HG03159 (cell line): ENCODE results near the gene PSORS1C2.

ENCODE experiments used
- ATAC-seq: cut with Tn5 transposase; IDR thresholded peaks from one replicate; pipeline ENCODE4 v1.9.1; 2021; ENCODE audit warnings: mild to moderate bottlenecking, moderate library complexity; ENCODE audit not compliant: unreplicated experiment

Gene PSORS1C2

DNA sequence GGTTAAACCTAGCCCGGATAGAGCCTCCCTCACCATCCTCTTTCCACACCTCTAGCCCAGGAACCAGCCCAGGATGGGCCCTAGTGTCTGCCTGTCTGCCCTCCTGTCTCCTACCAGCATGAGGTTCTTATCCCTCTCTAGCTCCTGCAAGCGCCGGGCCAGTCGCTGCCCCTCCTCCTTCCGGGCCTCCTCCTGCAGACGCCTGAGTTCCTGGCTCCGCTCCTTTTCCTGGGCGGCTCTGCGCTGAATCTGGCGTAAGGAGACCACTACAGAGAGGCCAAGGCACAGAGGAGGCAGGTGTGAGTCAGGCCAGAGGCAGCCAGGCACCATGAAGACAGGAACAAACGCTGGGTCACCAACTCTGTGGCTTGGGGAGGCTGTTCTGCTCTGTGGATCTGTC, 4.3 kb upstream of the PSORS1C2 start:
- ATAC-seq: no peak

DNA sequence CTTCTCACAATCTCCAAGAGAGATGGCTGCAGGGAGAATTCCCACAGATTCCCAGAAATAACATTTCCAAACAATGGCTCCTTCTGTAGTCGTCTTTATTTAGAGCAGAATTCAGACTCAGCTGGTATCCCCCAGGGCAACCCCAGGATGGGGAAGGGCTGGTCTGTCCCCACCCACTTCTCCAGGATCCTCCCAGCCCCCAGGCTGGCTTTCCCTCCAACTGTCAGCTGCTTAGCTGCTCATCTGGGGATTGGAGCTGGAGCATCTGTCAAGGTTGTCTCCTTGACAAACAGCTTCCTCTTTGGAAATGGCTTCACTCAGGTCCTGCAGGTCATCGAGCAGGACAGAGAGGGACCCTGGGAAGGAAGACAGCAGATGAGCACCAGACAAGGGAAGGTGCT, 3.5 kb upstream of the PSORS1C2 start:
- ATAC-seq: no peak

DNA sequence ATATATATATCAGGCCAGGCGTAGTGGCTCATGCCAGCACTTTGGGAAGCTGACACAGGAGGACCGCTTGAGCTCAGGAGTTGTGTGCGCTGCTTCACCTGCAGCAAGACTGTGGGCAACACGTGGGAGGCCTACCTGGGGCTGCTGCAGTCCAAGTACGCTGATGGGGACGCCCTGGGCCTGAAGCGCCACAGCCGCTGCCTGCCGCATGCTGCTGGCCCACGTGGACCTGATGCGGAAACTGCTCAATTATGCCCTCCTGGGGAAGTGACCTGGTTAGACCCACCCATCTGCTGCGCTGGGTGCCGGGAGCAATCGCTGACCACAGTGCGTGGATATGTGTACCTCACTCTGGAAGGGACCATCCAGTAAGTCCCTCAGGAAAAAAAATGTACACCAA, 1.8 kb upstream of the PSORS1C2 start:
- no peak for ATAC-seq

DNA sequence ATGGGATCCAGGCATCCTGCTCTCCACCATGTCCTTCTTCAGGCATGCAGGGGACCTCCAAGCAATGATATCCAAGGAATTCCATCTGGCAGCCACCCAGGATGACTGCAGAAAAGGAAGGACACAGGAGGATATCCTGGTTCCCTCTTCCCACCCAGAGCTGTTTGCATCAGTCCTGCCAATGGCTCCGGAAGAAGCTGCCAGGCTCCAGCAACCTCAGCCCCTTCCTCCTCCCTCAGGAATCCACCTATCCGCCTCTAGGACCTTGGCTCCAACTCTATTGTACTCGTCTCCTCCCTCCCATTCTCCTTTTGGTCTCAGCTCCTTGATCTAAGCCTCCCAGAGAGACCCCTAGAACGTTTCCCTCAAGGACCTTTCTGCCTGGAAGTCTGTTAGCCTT, 733 bp upstream of the PSORS1C2 start:
- ATAC-seq: no peak

DNA sequence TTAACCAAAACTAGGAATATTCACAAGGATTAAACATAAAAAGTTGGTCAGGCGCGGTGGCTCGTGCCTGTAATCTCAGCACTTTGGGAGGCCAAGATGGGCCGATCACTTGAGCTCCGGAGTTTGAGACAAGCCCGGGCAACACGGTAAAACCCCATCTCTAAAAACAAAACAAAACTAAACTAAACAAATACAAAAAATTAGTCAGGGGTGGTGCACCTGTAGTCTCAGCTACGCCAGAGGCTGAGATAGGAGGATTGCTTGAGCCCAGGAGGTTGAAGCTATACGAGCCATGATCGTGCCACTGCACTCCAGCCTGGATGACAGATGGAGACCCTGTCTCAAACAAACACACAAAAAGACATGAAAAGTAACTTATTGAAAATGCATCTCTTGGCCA, 3.2 kb downstream of the PSORS1C2 start:
- ATAC-seq: no peak

DNA sequence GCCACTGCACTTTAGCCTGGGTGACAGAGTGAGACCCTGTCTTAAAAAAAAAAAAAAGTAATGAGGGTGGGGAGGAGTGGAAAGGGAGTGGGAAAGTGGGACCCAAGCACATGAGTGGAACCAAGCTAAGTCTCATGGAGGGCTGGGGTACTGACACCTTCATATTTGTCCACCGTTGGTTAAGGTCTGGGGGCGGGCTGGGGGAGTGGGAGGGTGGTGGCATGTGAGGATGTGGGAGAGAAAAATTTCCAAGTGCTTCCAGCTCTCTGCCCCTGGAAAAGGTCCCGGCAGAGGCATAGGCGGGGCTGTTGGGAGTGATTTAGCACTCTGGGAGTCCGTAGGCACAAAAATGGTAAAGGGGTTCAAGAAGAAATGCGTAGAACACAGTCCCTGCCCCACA, 6.1 kb downstream of the PSORS1C2 start:
- no peak for ATAC-seq

DNA sequence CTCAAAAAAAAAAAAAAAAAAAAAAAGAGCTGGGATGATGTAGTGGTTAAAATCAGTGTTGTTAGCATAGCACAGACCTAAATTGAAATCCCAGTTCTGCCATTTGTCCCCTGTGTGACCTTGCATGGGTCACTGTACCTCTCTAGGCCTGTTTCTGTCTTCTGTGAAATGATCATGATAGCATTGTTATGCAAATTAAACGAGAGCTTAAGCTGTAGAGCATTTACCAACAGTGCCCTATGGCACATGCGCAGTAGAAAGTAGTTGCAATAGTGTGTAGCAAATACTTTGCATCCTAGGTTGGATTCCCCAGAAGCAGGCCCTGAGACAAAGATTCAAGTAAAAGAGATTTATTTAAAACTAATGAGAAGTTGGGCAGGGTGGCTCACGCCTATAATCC, 7.3 kb downstream of the PSORS1C2 start:
- ATAC-seq: no peak

DNA sequence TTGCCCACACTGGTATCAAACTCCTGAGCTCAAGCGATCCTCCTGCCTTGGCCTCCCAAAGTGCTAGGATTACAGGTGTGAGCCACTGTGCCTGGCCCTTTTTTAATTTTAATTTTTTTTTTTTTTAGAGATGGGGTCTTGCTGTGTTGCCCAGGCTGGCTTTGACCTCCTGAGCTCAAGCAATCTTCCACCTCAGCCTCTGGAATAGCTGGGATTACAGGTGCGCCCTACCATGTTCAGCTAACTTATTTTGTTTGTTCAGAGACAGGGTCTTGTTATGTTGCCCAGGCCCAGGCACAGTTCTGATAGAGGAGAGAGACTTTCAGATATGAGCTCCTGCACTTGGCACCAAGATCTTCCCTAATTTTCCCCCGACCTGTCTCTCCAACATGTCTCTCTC, 8.1 kb downstream of the PSORS1C2 start:
- no peak for ATAC-seq

DNA sequence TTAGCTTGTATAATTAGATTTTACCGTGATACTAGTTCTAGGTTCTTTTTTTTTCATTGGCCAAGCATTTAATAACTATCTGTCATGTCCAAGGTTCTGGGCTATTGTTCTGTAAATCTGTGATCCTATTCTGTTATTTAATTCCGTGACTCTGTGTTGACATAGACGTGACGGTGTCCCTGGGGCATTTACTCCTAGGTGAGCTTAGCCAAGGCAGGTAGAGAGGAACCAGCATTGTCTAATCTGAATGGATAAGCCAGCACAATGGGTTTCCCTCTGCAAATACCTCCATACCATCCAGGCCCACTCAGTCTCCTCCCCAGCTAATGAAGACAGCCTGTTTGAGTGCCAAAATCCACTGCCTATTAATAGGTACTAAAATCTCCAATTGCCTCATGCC, 9.7 kb downstream of the PSORS1C2 start:
- ATAC-seq: no peak

DNA sequence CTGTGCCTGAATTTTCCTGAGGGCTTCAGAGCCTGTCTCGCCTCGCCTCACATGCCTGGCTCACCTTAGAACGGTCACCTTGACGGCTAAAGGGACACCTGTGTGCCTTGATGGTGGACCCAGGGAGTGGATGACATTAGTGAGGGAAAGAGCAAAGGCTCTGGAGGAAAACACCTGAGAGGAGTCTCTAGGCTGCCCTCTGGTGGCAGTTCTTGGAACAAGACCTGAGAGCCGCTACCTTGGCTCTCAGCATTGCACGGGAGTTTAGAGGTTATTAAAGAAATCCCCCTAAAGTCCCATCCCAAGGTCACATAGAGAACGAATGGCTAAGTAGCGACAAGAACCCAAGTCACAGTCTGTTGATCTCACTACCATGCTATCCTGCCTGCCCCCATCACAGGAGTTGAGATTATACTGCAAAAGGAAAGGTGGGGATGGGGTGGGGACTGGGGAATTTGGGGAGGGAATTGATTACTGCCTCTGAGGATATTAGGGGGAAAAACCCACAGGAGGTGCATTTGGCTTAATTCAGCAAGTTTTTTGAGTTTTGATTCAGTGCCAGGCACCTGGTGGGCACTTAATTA, 10.7 kb downstream of the PSORS1C2 start:
- ATAC-seq: no peak

DNA sequence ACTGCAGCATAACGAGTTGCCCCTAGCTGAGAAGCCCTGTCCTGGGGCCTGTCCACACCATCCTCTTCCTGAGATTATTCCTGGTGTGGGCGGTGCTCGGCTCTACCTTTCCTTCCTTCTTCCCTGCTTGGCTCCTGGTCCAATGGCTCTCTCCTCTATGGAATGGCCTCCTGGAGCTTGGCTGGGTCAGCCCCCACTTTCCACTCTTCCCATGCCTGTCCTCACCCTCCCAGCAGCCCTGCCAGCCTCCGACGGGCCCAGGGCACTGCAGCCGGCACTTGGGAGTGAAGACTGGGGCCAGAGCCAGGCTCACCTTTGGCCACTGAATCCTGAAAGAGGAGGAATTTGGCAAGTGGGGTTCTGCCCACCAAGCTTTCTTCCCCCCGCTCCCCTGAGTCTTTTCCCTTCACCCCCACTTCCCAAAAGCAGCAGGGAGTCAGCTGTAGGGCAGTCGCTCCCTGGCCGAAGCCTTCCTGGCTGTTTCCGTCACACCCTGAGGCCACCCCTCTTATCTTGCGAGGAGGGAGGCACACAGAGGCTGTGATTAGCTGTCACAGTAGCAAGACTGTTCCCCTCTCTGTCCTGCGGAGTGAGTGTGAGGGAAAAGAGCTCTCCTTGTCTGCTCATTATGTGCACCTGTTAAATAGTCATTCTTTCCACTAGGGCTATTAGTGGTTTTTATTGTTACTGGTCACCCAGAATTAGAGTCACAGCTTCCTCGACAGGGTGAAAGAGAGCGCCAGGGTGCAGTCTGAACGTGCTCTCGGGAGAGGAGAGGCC, 12.3 kb downstream of the PSORS1C2 start:
- ATAC-seq: no peak

DNA sequence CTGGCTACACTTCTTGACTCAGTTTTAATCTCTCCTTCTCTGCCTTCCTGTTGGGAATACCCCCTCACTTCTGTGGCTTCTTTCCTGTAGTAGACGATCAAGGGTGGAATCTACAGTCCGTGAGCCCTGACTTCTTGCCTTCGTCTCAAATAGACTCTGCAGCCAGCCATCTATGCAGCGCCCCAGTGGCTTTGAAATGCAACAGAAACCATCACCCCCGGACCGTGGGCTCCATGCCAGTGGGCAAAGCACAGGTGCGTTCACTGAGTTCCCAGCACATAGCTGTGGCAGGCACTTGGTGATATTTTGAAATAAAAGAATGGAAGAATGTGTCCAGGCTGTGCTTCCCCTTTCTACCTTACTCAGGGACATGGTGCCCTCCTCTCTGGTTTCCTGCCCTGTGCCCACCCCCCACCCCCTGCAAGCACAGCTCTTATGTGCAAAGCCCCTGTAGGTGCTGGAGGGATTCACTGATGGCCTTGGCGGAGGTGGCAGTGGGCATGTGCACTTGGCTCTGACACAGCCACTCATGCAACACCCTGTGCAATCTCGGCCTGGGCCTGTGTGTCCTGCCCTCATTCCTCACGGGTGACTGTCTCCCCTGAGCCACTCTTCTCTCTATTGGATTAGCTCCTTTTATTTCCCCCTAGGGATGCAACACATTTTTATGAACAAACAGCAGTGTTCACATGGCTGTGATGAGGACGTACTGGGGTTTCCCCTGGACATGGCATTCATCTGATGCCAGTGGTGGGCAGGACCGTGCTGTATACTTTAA, 13.1 kb downstream of the PSORS1C2 start:
- no peak for ATAC-seq

DNA sequence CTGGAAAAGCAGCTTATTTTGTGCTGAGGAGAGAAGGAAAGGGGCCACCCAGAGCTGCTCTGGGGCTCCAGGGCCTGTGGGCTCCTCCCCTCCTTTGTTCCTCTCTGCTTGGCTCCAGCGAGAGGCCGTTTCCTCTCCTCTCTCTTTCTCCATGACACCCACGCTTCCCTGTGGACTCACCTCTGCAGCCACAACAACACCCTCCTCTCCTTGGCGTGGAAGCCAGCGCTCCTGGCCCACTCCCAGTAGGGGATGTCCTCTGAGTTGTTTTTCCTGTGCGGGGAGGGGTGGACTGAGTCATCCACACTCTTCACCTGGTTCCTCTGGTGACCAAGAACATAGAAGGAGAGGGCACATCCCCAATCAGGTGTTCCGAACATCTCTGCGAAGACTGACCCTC, 13.7 kb downstream of the PSORS1C2 start:
- no peak for ATAC-seq

DNA sequence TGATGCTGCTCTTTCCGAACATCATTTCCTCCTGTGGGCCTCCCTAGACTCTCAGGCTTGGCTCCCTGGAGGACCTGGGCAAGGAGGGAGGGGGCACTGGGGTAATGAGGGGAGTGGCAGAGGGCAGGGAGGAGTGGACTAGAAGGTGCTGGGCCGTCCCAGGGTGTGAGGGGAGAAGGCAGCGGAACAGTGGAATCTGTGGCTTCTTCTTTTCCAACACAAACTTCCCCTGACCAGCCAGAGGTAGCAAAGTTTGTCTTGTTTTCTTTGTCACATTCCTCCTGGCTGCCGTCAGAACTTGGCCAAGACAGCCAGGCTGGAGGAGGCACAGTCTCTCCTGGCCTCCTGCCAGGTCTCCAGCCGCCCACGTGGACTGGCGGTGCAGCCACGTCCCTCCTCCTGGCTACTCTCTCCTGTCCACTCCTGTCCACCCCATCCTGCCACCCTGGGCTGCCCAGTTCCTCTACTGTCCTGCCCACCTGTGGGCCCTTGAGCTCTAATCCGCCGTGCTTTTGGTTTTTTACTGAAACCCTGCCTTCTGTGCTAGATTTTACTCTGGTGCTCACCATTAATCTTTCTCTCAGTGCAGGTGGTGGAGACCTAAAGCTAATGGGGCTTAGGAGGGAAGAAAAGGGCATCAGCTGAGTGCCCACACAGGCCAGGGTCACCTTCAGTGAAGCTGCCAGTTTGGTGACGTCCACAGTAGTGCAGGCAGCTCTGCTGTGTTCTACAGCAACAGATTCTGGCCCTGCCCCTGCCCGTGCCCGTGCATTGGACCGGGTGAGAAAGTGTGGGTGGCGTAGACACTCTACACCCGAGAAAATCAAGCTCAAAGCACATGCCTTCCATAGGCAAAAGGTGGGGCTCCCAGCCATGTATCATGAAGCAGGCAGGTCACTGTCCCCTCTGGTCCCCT, 15.8 kb downstream of the PSORS1C2 start:
- ATAC-seq: no peak

DNA sequence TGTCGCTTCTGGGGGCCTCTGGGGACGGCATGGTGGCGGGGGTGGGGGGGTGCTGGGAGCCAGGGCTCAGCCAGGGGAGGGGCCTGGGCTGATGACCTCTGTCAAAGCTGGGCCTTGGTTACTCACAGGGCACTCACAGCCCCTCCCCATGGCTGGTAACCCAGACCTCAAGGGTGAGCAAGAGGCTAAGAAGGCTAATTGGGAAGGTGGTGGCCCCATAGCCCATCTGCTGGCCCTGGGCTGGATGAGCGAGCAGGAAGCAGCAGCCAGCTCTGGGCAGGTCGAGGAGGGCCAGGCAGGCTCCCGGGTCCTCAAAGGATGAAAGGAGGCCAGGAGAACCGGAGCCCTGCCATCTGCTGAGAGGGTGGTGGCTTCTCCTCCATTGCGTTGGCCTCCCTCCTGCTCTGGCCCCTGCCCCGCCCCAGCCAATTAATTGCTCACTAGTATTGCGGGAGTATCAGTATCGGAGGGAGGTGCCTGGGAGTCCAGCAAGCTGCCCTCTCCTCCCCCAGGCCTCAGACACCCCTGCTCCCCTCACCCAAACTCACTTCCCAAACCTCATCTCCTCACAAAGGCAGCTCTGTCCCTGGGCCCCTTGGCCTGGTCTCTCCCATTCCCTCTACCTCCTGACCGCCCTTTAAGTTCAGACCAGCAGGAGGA, 17.6 kb downstream of the PSORS1C2 start:
- ATAC-seq: no peak

DNA sequence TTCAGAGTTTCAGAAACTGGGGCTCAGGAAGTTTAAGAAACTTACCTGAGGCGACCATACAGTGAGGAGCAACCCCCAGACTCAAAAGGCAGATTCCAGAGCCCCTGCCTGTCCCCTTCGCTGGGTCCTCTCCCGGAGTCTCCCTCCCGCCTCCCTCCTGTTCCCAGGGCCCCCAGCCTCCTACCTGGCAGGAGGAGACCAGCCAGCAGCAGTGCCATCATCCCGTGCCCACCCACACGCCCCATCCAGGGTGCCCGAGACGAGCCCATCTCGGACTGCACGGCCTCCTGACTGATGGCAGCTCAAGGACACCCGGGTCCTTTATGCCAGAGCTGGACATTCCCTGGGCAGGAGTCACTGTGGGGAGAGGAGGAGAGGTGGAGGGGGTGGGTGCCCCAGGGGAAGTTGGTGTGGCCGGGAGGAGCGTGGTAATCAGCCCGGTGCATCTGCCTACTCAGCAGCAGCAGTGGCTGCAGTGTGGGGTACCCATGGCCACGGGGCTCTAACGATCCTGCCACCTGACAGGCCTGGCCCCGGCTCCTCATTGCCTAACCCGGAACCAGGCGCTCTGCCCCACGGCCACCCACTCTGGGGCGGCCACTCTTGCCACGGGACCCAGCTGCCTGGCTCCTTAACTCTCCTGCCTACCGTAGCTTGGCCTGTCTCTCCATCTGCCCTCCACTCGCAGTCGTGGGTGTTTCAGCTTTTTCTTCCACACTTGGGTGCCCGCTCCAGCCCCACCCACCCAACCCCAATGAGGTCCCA, 18.5 kb downstream of the PSORS1C2 start, which contains the start of gene CDSN:
TSS of gene CDSN (minus strand) at position 296 of the 765 bp plus-strand sequence. CDS start at position 269, 27 bp downstream.
- ATAC-seq: no peak

DNA sequence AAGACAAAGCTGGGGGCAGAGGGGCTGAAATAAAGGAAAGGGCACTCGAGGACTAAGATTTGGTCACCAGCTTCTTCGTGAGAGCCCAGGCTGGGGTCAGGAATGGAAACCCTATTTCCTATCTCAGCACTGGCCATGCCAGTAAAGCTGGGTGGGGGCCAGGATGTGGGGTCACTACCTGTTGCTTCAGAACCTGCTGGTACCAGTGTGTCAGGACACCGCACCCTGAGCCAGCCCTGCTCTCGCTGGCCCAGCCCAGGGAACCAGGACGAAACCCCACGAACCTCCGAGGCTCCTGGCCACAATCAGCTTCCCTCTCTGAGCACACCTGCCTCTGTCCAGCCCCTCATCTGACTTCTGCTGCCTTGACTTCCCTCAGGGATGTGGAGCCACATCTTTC, 20.7 kb downstream of the PSORS1C2 start:
- ATAC-seq: no peak

DNA sequence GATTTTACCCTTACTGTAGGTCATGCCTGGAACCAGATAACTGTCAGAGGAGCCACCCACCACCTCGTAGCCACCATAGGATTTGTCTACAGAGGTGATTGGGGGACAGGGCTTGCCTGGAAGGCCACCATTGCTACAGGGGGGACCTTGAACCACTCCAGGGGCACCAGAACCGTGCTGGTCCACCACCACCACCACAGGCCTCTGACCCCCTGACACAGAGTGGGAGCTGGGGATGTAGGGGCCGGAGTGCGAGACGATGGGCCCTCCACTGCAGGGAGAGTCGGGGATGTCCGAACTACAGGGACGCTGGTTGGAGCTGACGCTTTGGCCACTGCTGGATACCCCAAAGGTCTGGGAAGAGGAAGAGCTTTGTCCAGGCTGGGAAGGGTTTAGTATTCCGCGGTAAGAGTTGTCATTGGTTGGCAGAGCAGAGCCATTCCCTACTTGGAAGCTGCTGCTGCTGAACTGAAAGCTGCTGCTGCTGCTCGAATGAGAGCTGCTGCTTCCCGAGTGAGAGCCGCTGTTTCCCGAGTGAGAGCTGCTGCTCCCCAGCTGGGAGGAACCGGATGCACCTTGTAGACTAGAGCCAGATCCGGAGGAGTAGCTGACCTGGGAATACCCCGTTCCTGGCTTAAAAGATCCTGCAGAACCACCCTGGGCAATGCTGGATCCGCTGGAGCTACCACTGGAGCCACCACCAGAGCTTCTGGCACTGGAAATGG, 22.0 kb downstream of the PSORS1C2 start:
- no peak for ATAC-seq
